GM18526 (cell line): Measurements from ENCODE around the gene BST2.

ENCODE experiments used
- POLR2A ChIP-seq: IDR thresholded peaks from 3 replicates; pipeline ENCODE4 v1.6.1; 2011; ENCODE audit not compliant: insufficient read length; ENCODE audit errors: extremely low read depth

Gene BST2

GRCh38 chr19:17424743-17425365, 19.4 kb upstream of the BST2 start:
- TF ChIP-seq POLR2A, result no peak

GRCh38 chr19:17423429-17424208, 18.2 kb upstream of the BST2 start:
- TF ChIP-seq POLR2A, result no peak

- no peak for TF ChIP-seq POLR2A
Observed at GRCh38 chr19:17421942-17422341, 16.5 kb upstream of the BST2 start.

- TF ChIP-seq POLR2A, result no peak
Observed at GRCh38 chr19:17420475-17420924, 15.1 kb upstream of the BST2 start.

- TF ChIP-seq POLR2A, result peak; percentile 22
Observed at GRCh38 chr19:17419621-17420474, 14.4 kb upstream of the BST2 start, which contains the start of gene MVB12A. Gene MVB12A, plus strand, starts transcription at chr19:17420047. Its CDS starts 89 bp downstream, at chr19:17420136.

- no peak for TF ChIP-seq POLR2A
Observed at GRCh38 chr19:17419154-17419620, 13.8 kb upstream of the BST2 start.

- no peak for TF ChIP-seq POLR2A
Observed at GRCh38 chr19:17418710-17419109, 13.3 kb upstream of the BST2 start.

GRCh38 chr19:17415121-17415520, 9.7 kb upstream of the BST2 start:
- TF ChIP-seq POLR2A, result no peak

GRCh38 chr19:17414097-17414496, 8.7 kb upstream of the BST2 start:
- TF ChIP-seq POLR2A, result no peak

- TF ChIP-seq POLR2A, result no peak
Observed at GRCh38 chr19:17411801-17412200, 6.4 kb upstream of the BST2 start.

- TF ChIP-seq POLR2A, result no peak
Observed at GRCh38 chr19:17409990-17410389, 4.6 kb upstream of the BST2 start.

- no peak for TF ChIP-seq POLR2A
Observed at GRCh38 chr19:17406887-17407196, 1.4 kb upstream of the BST2 start.

GRCh38 chr19:17406046-17406886, 836 bp upstream of the BST2 start:
- TF ChIP-seq POLR2A, result peak; percentile 47

- TF ChIP-seq POLR2A, result no peak
Observed at GRCh38 chr19:17404621-17405249, 695 bp downstream of the BST2 start.
